IMR-90 (cell line): ENCODE measurements around the gene PFAS. TPM values are rescaled to one million over a fixed set of nuclear protein-coding genes. Genes with fewer than 3 reads are reported as not detected.

Source experiments
- ATAC-seq: fragments of 200-7000 bp; cut with Tn5 transposase; 2 replicates; pipeline ENCODE4 v1.9.1; 2020; ENCODE audit warnings: low read depth, mild to moderate bottlenecking, moderate library complexity
- BruUV-seq: library from RNA; stranded (reverse); fragments of 400-500 nt; replicated peaks from 2 replicates; lab custom pipeline; 2021; lab: Mats Ljungman, UMichigan
- CTCF ChIA-PET: fragments of 300-600 bp; formaldehyde crosslinking; extraction: SDS; loops from one replicate; lab custom pipeline; 2021; ENCODE audit warnings: antibody characterized with exemption; lab: Yijun Ruan, JAX
- POLR2A ChIA-PET: fragments of 300-600 bp; sonication (Branson Sonifier 250); formaldehyde crosslinking; loops from one replicate; lab custom pipeline; 2022; ENCODE audit warnings: antibody characterized with exemption; ENCODE audit not compliant: unreplicated experiment; lab: Charles Lee
- DNase-seq: peaks from one replicate; pipeline ENCODE4 v3.0.0; 2013
- H2AFZ ChIP-seq: replicated peaks from 2 replicates; pipeline ENCODE3; 2013; ENCODE audit warnings: low read length, mild to moderate bottlenecking; ENCODE audit not compliant: poor library complexity
- H2AK5ac ChIP-seq: 2 replicates; pipeline ENCODE4 v1.6.1; 2013; ENCODE audit warnings: low read depth, low read length, inconsistent platforms
- H2AK9ac ChIP-seq: replicated peaks from 2 replicates; pipeline ENCODE3; 2013; ENCODE audit warnings: mild to moderate bottlenecking, low read depth, low read length, moderate library complexity; ENCODE audit not compliant: poor library complexity
- H2BK120ac ChIP-seq: 2 replicates; pipeline ENCODE4 v1.6.1; 2013; ENCODE audit warnings: low read depth, low read length, inconsistent platforms
- H2BK15ac ChIP-seq: 3 replicates; pipeline ENCODE4 v1.6.1; 2013; ENCODE audit warnings: low read depth, low read length, inconsistent platforms
- H2BK20ac ChIP-seq: 2 replicates; pipeline ENCODE4 v1.6.1; 2013; ENCODE audit warnings: low read depth, mild to moderate bottlenecking, inconsistent platforms, low read length, moderate library complexity
- H2BK5ac ChIP-seq: 2 replicates; pipeline ENCODE4 v1.6.1; 2013; ENCODE audit warnings: mild to moderate bottlenecking, low read depth, low read length, inconsistent platforms; ENCODE audit not compliant: poor library complexity, severe bottlenecking
- H3K14ac ChIP-seq: replicated peaks from 2 replicates; pipeline ENCODE4 v1.6.1; 2013; ENCODE audit warnings: low read depth, low read length, inconsistent platforms
- H3K18ac ChIP-seq: 2 replicates; pipeline ENCODE4 v1.6.1; 2013; ENCODE audit warnings: low read depth, low read length, control low read depth
- H3K23ac ChIP-seq: 2 replicates; pipeline ENCODE4 v1.6.1; 2013; ENCODE audit warnings: low read depth, low read length, inconsistent platforms
- H3K27ac ChIP-seq: 2 replicates; pipeline ENCODE4 v1.5.1; 2013; ENCODE audit warnings: mild to moderate bottlenecking, control low read depth, low read length; ENCODE audit not compliant: insufficient read depth
- H3K27me3 ChIP-seq: 2 replicates; pipeline ENCODE4 v1.6.1; 2013; ENCODE audit warnings: low read length; ENCODE audit not compliant: control insufficient read depth, insufficient read depth
- H3K36me3 ChIP-seq: 2 replicates; pipeline ENCODE4 v1.6.1; 2013; ENCODE audit warnings: low read length, mixed read lengths; ENCODE audit not compliant: control insufficient read depth, insufficient read depth
- H3K4ac ChIP-seq: 2 replicates; pipeline ENCODE4 v1.6.1; 2013; ENCODE audit warnings: low read depth, low read length, inconsistent platforms
- H3K4me1 ChIP-seq: 2 replicates; pipeline ENCODE4 v1.6.1; 2013; ENCODE audit warnings: low read length, mixed read lengths; ENCODE audit not compliant: control insufficient read depth, insufficient read depth
- H3K4me2 ChIP-seq: 2 replicates; pipeline ENCODE4 v1.6.1; 2013; ENCODE audit warnings: low read depth, mild to moderate bottlenecking, control low read depth, low read length, moderate library complexity
- H3K4me3 ChIP-seq: 2 replicates; pipeline ENCODE4 v1.5.1; 2013; ENCODE audit warnings: low read depth, mild to moderate bottlenecking, control low read depth, low read length, moderate library complexity; ENCODE audit not compliant: insufficient read depth
- H3K56ac ChIP-seq: 2 replicates; pipeline ENCODE4 v1.6.1; 2013; ENCODE audit warnings: low read length, inconsistent platforms; ENCODE audit not compliant: insufficient read depth; ENCODE audit errors: extremely low read depth
- H3K79me1 ChIP-seq, 2 experiments: 2 replicates each; pipeline ENCODE4 v1.6.1; 2013; ENCODE audit warnings: low read length in 2 of 2, inconsistent platforms in 1 of 2, low read depth in 1 of 2
- H3K9ac ChIP-seq: 2 replicates; pipeline ENCODE4 v1.6.1; 2013; ENCODE audit warnings: low read depth, low read length, control low read depth
- H3K9me1 ChIP-seq: 2 replicates; pipeline ENCODE4 v1.6.1; 2013; ENCODE audit warnings: low read length, inconsistent platforms; ENCODE audit not compliant: insufficient read depth
- H3K9me3 ChIP-seq: 2 replicates; pipeline ENCODE4 v1.6.1; 2013; ENCODE audit warnings: low read length; ENCODE audit not compliant: control insufficient read depth, insufficient read depth
- H4K20me1 ChIP-seq: 2 replicates; pipeline ENCODE4 v1.6.1; 2013; ENCODE audit warnings: low read length, inconsistent platforms; ENCODE audit not compliant: insufficient read depth
- H4K5ac ChIP-seq: 2 replicates; pipeline ENCODE4 v1.6.1; 2013; ENCODE audit warnings: mild to moderate bottlenecking, low read depth, low read length, control low read depth
- H4K8ac ChIP-seq, 2 experiments: 2 replicates each; pipeline ENCODE4 v1.6.1; 2013; ENCODE audit warnings: low read depth in 2 of 2, low read length in 2 of 2, control low read depth in 1 of 2, inconsistent platforms in 1 of 2
- H4K91ac ChIP-seq: 2 replicates; pipeline ENCODE4 v1.6.1; 2013; ENCODE audit warnings: low read depth, low read length, inconsistent platforms; ENCODE audit not compliant: insufficient read depth
- BHLHE40 ChIP-seq: fragments of 150-350 bp; IDR thresholded peaks from 2 replicates; pipeline ENCODE4 v1.6.1; 2016; ENCODE audit warnings: mild to moderate bottlenecking, low read depth, low read length
- CHD1 ChIP-seq: IDR thresholded peaks from 2 replicates; pipeline ENCODE4 v1.6.1; 2012; ENCODE audit warnings: low read depth, low read length, improper control_type of control experiment
- CTCF ChIP-seq: conservative IDR thresholded peaks from 2 replicates; pipeline ENCODE4 v1.5.1; 2012; ENCODE audit warnings: mild to moderate bottlenecking, low read depth, low read length, improper control_type of control experiment
- FOS ChIP-seq: fragments of 150-350 bp; IDR thresholded peaks from 2 replicates; pipeline ENCODE4 v1.6.1; 2016; ENCODE audit warnings: low read depth, low read length
- MAFK ChIP-seq: IDR thresholded peaks from 2 replicates; pipeline ENCODE4 v1.6.1; 2012; ENCODE audit warnings: low read depth, low read length, improper control_type of control experiment
- MAZ ChIP-seq: IDR thresholded peaks from 2 replicates; pipeline ENCODE4 v1.6.1; 2012; ENCODE audit warnings: low read depth, mild to moderate bottlenecking, low read length, improper control_type of control experiment, moderate library complexity, borderline replicate concordance
- MXI1 ChIP-seq: IDR thresholded peaks from 2 replicates; pipeline ENCODE4 v1.6.1; 2012; ENCODE audit warnings: low read depth, mild to moderate bottlenecking, low read length, moderate library complexity, borderline replicate concordance
- RAD21 ChIP-seq: IDR thresholded peaks from 2 replicates; pipeline ENCODE4 v1.6.1; 2012; ENCODE audit warnings: low read length, improper control_type of control experiment
- RCOR1 ChIP-seq: IDR thresholded peaks from 2 replicates; pipeline ENCODE4 v1.6.1; 2012; ENCODE audit warnings: mild to moderate bottlenecking, low read length, improper control_type of control experiment; ENCODE audit not compliant: insufficient replicate concordance
- RFX5 ChIP-seq: IDR thresholded peaks from 2 replicates; pipeline ENCODE4 v1.8.0; 2012; ENCODE audit warnings: low read depth, mild to moderate bottlenecking, low read length, moderate library complexity
- SMC3 ChIP-seq: fragments of 150-350 bp; IDR thresholded peaks from 2 replicates; pipeline ENCODE4 v1.6.1; 2016; ENCODE audit warnings: low read depth, mild to moderate bottlenecking, antibody characterized with exemption, low read length, moderate library complexity
- WGBS, 2 experiments: methylation state at CpG; one replicate each; pipeline versions ENCODE4 v1.1.5 to v1.1.7; 2013; ENCODE audit warnings: missing lambda C conversion rate in 2 of 2; ENCODE audit not compliant: insufficient read length in 1 of 2; ENCODE audit errors: extremely low coverage in 2 of 2; 5-methylcytosine and 5-hydroxymethylcytosine counted together
- dilution Hi-C: fragments of 300-500 bp; cut with HindIII; formaldehyde crosslinking; loops from one replicate; pipeline ENCODE4 v1.14.3; 2018; ENCODE audit warnings: low sequenced_read_pairs; ENCODE audit not compliant: unreplicated experiment
- in situ Hi-C: fragments of 300-500 bp; cut with MboI; formaldehyde crosslinking; loops from 3 replicates; pipeline ENCODE4 v1.14.3; 2019; ENCODE audit warnings: low sequenced_read_pairs, inconsistent platforms, mixed read lengths
- intact Hi-C: fragments of 100-400 bp; cut with micrococcal nuclease; formaldehyde crosslinking; loops from 2 replicates; pipeline ENCODE4 v1.10.0; 2022
- polyA plus RNA-seq, 3 experiments: library from polyadenylated mRNA; depleted of rRNA; stranded (reverse); fragments of >200 nt; gene quantifications; 2 replicates each; pipeline ENCODE4 v1.2.3, GENCODE V29; 2012; ENCODE audit warnings: low replicate concordance in 1 of 3
- total RNA-seq: library from RNA; depleted of rRNA; stranded (reverse); fragments of >200 nt; gene quantifications from 2 replicates; pipeline ENCODE4 v1.2.3, GENCODE V29; 2012
- TF ChIP-seq, protein P1 (sequence below): fragments of 150-350 bp; IDR thresholded peaks from 2 replicates; pipeline ENCODE4 v1.6.1; 2017; ENCODE audit warnings: mild to moderate bottlenecking, antibody characterized with exemption, low read length, low read depth
- TF ChIP-seq, protein P2 (sequence below): fragments of 150-350 bp; IDR thresholded peaks from 2 replicates; pipeline ENCODE4 v1.6.1; 2016; ENCODE audit warnings: low read depth, mild to moderate bottlenecking, low read length, moderate library complexity, borderline replicate concordance

PFAS gene
- total and polyA plus RNA-seq, 2 of the 4 experiments (the other 2 are of a cell fraction) = 20.7 to 26.2 TPM

- no peak overlapping the region for H3K23ac ChIP-seq
- H3K4me3 ChIP-seq = no peak overlapping the region
- H4K20me1 ChIP-seq = no peaks in the 10 kb centered on the region
- ChIA-PET CTCF (no interaction called here), POLR2A (interaction anchor here (0.7 kb wide), 1 partner anchor 11 kb away, joined by 3 read pairs; no protein-coding TSS in a partner anchor)
- H2BK20ac ChIP-seq = no peak overlapping the region
- H2AK5ac ChIP-seq = no peak overlapping the region
- peak overlapping the region; percentile 71 for H2AFZ ChIP-seq
- no peak overlapping the region for H4K5ac ChIP-seq
- intact Hi-C loops = no loop called here
- DNase-seq = no peak
- no peak overlapping the region for H2BK15ac ChIP-seq
- no peak overlapping the region for H4K8ac ChIP-seq
- no peak overlapping the region for H2BK5ac ChIP-seq
- no peaks in the 10 kb centered on the region for H3K9me3 ChIP-seq
- H3K4me1 ChIP-seq = no peaks in the 10 kb centered on the region; the same call in 1 of the 2 replicates
- 3% methylated on average over 17 of the region's 29 CpGs; no CpG with 5 or more reads in 1 of the 2 experiments for WGBS, 2 experiments
- no peaks in the 10 kb centered on the region for H3K36me3 ChIP-seq
- no peak overlapping the region for H3K14ac ChIP-seq
- H2AK9ac ChIP-seq = no peak overlapping the region
- peaks cover 83% of the 10 kb centered on the region for H3K27me3 ChIP-seq
- in situ Hi-C loops = loop anchor here (25.0 kb wide), 1 partner anchor 228 kb away; the partner anchor contains the start of gene ALOX12B
- H3K56ac ChIP-seq = no peak overlapping the region
- H4K91ac ChIP-seq = no peak overlapping the region
- dilution Hi-C loops = no loop called here
- no peaks in the 10 kb centered on the region for H3K79me1 ChIP-seq
- no TSS peak for BruUV-seq
- no peak overlapping the region for H3K9ac ChIP-seq
- H2BK120ac ChIP-seq = no peak overlapping the region
- no peak overlapping the region for H3K27ac ChIP-seq
- ATAC-seq = peak; percentile 18; the same call in 1 of the 2 replicates
- H3K4me2 ChIP-seq = peak overlapping the region; percentile 49; the same call in 1 of the 2 replicates
- no peak overlapping the region for H3K18ac ChIP-seq
- H3K9me1 ChIP-seq = no peaks in the 10 kb centered on the region
- no peak overlapping the region for H3K4ac ChIP-seq
- TF ChIP-seq MXI1 = no peak
- no peak for TF ChIP-seq BHLHE40
- no peak for TF ChIP-seq SMC3
- TF ChIP-seq, protein P1, sequence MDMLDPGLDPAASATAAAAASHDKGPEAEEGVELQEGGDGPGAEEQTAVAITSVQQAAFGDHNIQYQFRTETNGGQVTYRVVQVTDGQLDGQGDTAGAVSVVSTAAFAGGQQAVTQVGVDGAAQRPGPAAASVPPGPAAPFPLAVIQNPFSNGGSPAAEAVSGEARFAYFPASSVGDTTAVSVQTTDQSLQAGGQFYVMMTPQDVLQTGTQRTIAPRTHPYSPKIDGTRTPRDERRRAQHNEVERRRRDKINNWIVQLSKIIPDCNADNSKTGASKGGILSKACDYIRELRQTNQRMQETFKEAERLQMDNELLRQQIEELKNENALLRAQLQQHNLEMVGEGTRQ = no peak
- no peak for TF ChIP-seq MAFK
- TF ChIP-seq, protein P2, sequence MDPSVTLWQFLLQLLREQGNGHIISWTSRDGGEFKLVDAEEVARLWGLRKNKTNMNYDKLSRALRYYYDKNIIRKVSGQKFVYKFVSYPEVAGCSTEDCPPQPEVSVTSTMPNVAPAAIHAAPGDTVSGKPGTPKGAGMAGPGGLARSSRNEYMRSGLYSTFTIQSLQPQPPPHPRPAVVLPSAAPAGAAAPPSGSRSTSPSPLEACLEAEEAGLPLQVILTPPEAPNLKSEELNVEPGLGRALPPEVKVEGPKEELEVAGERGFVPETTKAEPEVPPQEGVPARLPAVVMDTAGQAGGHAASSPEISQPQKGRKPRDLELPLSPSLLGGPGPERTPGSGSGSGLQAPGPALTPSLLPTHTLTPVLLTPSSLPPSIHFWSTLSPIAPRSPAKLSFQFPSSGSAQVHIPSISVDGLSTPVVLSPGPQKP = no peak
- TF ChIP-seq RAD21 = no peak
- no peak for TF ChIP-seq CHD1
- no peak for TF ChIP-seq FOS
- no peak for TF ChIP-seq CTCF
- TF ChIP-seq RCOR1 = no peak
- no peak for TF ChIP-seq MAZ
- no peak for TF ChIP-seq RFX5
Measured at GRCh38 chr17:8314797-8315763, 66.0 kb downstream of the PFAS start.
